Kidney capillary endothelial cell (primary cell): Measurements from ENCODE around the gene SHB.
A peak's percentile ranks its signal among the peaks of the same experiment; 100 is the strongest.

Experiments used
- DNase-seq: peaks from one replicate; pipeline ENCODE4 v3.0.0-alpha.2; 2018; ENCODE audit warnings: low spot score

Gene SHB

GRCh38 chr9:37989701-37990100, 79.3 kb downstream of the SHB start:
- peak; percentile 77 for DNase-seq

GRCh38 chr9:37988602-37989001, 80.4 kb downstream of the SHB start:
- no peak for DNase-seq

- DNase-seq, result no peak
Measured at GRCh38 chr9:37988041-37988440, 81.0 kb downstream of the SHB start.

GRCh38 chr9:37987467-37987981, 81.5 kb downstream of the SHB start:
- no peak for DNase-seq

GRCh38 chr9:37986771-37987258, 82.2 kb downstream of the SHB start:
- no peak for DNase-seq

GRCh38 chr9:37986001-37986400, 83.0 kb downstream of the SHB start:
- DNase-seq, result no peak

- peak; percentile 85 for DNase-seq
Measured at GRCh38 chr9:37984672-37985611, 84.1 kb downstream of the SHB start.

GRCh38 chr9:37984278-37984671, 84.8 kb downstream of the SHB start:
- DNase-seq, result no peak

GRCh38 chr9:37983381-37984067, 85.5 kb downstream of the SHB start:
- DNase-seq, result no peak

- no peak for DNase-seq
Measured at GRCh38 chr9:37979844-37980243, 89.2 kb downstream of the SHB start.

GRCh38 chr9:37978983-37979382, 90.0 kb downstream of the SHB start:
- DNase-seq, result no peak

- DNase-seq, result no peak
Measured at GRCh38 chr9:37978481-37978864, 90.6 kb downstream of the SHB start.

GRCh38 chr9:37977851-37978480, 91.1 kb downstream of the SHB start:
- DNase-seq, result no peak

GRCh38 chr9:37976714-37977477, 92.1 kb downstream of the SHB start:
- DNase-seq, result no peak

- no peak for DNase-seq
Measured at GRCh38 chr9:37975639-37976038, 93.4 kb downstream of the SHB start.

GRCh38 chr9:37974506-37975173, 94.4 kb downstream of the SHB start:
- DNase-seq, result no peak

GRCh38 chr9:37972351-37972848, 96.6 kb downstream of the SHB start:
- DNase-seq, result no peak

- DNase-seq, result no peak
Measured at GRCh38 chr9:37971691-37972090, 97.3 kb downstream of the SHB start.

- no peak for DNase-seq
Measured at GRCh38 chr9:37971108-37971459, 97.9 kb downstream of the SHB start.

- DNase-seq, result no peak
Measured at GRCh38 chr9:37970301-37971107, 98.5 kb downstream of the SHB start.
